Measurements from ENCODE around the gene RAD51. TPM values are rescaled to one million over a fixed set of nuclear protein-coding genes. Genes with fewer than 3 reads are reported as not detected.

Gene RAD51
- total and polyA plus RNA-seq, 9 of the 15 experiments (the other 6 are each of a cell fraction or from before 2014, with no cell fraction given), result 16.0 to 63.8 (median 34.6) TPM

DNA sequence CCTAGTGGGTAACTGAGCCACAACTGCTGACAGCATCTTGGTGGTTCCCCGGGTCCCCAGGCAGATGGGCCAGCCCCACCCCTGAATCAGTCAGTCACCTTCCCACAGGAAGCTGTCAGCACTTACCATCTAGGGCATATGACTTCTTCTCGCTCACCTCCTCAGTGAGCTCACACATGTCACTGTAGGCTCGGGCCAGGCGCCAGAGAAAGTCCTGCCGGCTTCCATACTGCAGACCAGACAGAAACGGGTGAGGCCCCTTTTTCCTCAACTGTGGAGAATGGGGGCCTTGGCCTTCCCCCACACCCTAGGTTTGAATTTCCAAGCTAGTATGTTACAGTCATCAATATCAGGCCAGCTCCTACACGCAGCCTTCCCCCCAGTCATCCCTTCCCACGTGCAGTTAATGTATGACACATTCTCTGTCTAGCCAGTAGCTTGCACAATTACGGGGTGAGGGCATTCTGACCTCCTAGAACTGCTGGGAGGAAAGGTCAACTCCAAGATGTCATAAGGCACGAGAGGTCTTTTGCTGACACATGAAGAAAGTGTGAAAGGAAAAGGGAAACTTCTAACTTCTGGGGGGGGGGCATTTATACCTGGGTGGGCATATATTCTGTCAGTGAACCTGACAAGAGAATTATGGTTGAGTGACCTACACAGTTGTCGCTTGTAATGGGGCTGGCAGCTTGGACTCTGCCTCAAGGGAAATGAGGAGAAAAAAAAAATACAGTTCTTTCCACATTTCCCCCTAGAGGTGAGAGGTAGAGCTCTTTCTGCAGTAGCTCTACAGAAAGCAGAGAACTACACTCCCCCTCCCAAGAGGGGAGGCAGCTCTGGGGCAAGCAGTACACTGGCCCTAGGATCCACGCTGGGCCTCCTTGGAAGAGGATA, 49.2 kb downstream of the RAD51 start (continued):
- TF ChIP-seq NFATC3 (IDR thresholded peaks at IDR 0.05), result no peak
- no peak for TF ChIP-seq SMAD2 (IDR thresholded peaks at IDR 0.05; ENCODE audit: low read depth, low read length)
- TF ChIP-seq RBM34 (IDR thresholded peaks at IDR 0.05; ENCODE audit: borderline replicate concordance, insufficient read depth, low read length), result no peak
- no peak for TF ChIP-seq BCOR (IDR thresholded peaks at IDR 0.05)
- TF ChIP-seq MYC (IDR thresholded peaks at IDR 0.05; ENCODE audit: low read depth, low read length), result no peak; the same call in 1 of the 2 replicates
- no peak for TF ChIP-seq MYC (CRISPR knock-in tag; IDR thresholded peaks at IDR 0.05; ENCODE audit: borderline replicate concordance, low read depth)
- TF ChIP-seq TAF9B (IDR thresholded peaks at IDR 0.05; ENCODE audit: partially characterized antibody), result peak; percentile 45
- no peak for TF ChIP-seq HNRNPL (IDR thresholded peaks at IDR 0.05; ENCODE audit: low read depth, low read length)
- TF ChIP-seq POLR2A (conservative IDR thresholded peaks at IDR 0.05), result no peak
- TF ChIP-seq, protein P1, sequence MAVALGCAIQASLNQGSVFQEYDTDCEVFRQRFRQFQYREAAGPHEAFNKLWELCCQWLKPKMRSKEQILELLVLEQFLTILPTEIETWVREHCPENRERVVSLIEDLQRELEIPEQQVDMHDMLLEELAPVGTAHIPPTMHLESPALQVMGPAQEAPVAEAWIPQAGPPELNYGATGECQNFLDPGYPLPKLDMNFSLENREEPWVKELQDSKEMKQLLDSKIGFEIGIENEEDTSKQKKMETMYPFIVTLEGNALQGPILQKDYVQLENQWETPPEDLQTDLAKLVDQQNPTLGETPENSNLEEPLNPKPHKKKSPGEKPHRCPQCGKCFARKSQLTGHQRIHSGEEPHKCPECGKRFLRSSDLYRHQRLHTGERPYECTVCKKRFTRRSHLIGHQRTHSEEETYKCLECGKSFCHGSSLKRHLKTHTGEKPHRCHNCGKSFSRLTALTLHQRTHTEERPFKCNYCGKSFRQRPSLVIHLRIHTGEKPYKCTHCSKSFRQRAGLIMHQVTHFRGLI (CRISPR knock-in tag; IDR thresholded peaks at IDR 0.05), result no peak
- no peak for TF ChIP-seq ZNF75A (CRISPR knock-in tag; IDR thresholded peaks at IDR 0.05)
- no peak for TF ChIP-seq KDM5B (IDR thresholded peaks at IDR 0.05; ENCODE audit: insufficient replicate concordance, low read depth, low read length)
- TF ChIP-seq ZBTB17 (CRISPR knock-in tag; IDR thresholded peaks at IDR 0.05), result no peak
- no peak for TF ChIP-seq MED1 (CRISPR knock-in tag; IDR thresholded peaks at IDR 0.05; ENCODE audit: borderline replicate concordance)
- no peak for TF ChIP-seq SRSF3 (IDR thresholded peaks at IDR 0.05; ENCODE audit: insufficient read depth, low read length)
- no peak for TF ChIP-seq FOXJ3 (CRISPR knock-in tag; IDR thresholded peaks at IDR 0.05)
- TF ChIP-seq WHSC1 (IDR thresholded peaks at IDR 0.05; ENCODE audit: low read length), result no peak
- TF ChIP-seq, protein P2, sequence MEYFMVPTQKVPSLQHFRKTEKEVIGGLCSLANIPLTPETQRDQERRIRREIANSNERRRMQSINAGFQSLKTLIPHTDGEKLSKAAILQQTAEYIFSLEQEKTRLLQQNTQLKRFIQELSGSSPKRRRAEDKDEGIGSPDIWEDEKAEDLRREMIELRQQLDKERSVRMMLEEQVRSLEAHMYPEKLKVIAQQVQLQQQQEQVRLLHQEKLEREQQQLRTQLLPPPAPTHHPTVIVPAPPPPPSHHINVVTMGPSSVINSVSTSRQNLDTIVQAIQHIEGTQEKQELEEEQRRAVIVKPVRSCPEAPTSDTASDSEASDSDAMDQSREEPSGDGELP (CRISPR knock-in tag; IDR thresholded peaks at IDR 0.05; ENCODE audit: borderline replicate concordance), result no peak; the same call in 1 of the 2 replicates
- no peak for TF ChIP-seq ZNF41 (CRISPR knock-in tag; conservative IDR thresholded peaks at IDR 0.05)
- no peak for TF ChIP-seq ZNF165 (CRISPR knock-in tag; IDR thresholded peaks at IDR 0.05; ENCODE audit: borderline replicate concordance)
- no peak for TF ChIP-seq GTF2A2 (tag; IDR thresholded peaks at IDR 0.05)
- TF ChIP-seq RFX7 (CRISPR knock-in tag; IDR thresholded peaks at IDR 0.05), result no peak
- no peak for TF ChIP-seq EP400 (IDR thresholded peaks at IDR 0.05)
- TF ChIP-seq BRCA1 (IDR thresholded peaks at IDR 0.05), result no peak
- no peak for TF ChIP-seq BRCA1 (CRISPR knock-in tag; IDR thresholded peaks at IDR 0.05)
- peak; percentile 89 for TF ChIP-seq CEBPB (tag; IDR thresholded peaks at IDR 0.05)
